GM23248 (cell line): Measurements from ENCODE around the gene RALGPS1.

Source experiments
- EZH2 ChIP-seq: fragments of 200-600 bp; sonication (generic); IDR thresholded peaks from 2 replicates; pipeline ENCODE4 v1.6.1; 2018; ENCODE audit warnings: antibody characterized with exemption, mild to moderate bottlenecking; ENCODE audit not compliant: insufficient read depth, poor library complexity, severe bottlenecking
- EZH2phosphoT487 ChIP-seq: fragments of 200-600 bp; sonication (generic); IDR thresholded peaks from 2 replicates; pipeline ENCODE4 v1.6.1; 2018; ENCODE audit warnings: antibody characterized with exemption, moderate library complexity, mild to moderate bottlenecking, low read depth; ENCODE audit not compliant: insufficient read depth

DNA sequence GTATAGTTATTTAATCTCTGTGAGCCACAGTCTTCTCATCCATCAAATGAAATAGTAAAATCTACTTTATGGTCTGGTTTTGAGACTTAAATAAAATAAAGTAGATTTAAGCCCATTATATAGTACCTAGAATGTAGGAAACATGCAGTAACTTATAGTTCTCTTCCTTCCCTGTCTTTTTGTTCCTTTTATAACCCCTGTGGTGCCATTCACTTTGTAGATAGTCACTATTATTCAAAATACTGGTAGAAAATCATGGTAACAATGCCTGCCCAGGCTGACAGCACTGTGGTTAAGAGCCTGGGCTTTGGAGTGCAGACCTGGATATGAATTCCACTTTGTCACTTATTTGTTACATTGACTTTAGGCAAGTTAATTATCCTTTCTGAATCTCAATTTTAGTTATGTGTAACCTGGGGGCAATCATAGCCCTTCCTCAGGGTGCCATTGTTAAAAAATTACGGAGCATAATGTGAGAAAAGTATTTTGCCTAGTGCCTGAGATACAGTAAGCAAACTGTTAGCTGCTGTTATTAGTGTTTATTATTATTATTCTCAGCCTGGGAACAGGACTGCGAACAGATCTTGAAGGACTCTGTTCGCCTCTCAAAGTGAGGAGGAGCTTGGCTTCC lies 100.4 kb downstream of the RALGPS1 start:
- TF ChIP-seq EZH2 (no peak), EZH2phosphoT487 (no peak)
